ENCODE data around the gene MZB1. TPM values are rescaled to one million over a fixed set of nuclear protein-coding genes. Genes with fewer than 3 reads are reported as not detected.

The MZB1 gene
- total and polyA plus RNA-seq, 10 donors: 72.6 to 273 (median 129) TPM

GRCh38 chr5:139414581-139415130, 24.9 kb upstream of the MZB1 start:
- Histone ChIP-seq H3K9me3 (no peaks in the 10 kb centered on the region), H3K36me3 (peaks cover 0 to 20% (median 4%) of the 10 kb centered on the region in 6 donors), H3K4me3 (no peak overlapping the region), H3K4me1 (peaks cover 3 to 54% (median 22%) of the 10 kb centered on the region in 6 donors), H3K27me3 (replicated peaks in 1 of 7) (no peaks in the 10 kb centered on the region), H3K27ac (peak overlapping the region in 7 of 8 donors; percentile 22 to 77 (median 62))
- TF ChIP-seq POLR2AphosphoS5 (IDR thresholded peaks at IDR 0.05) (peak in 1 of 3 donors; percentile 54), CTCF (IDR thresholded peaks at IDR 0.05 in 8 of 11, conservative IDR thresholded peaks at IDR 0.05 in 3 of 11) (no peak), POLR2A (IDR thresholded peaks at IDR 0.05) (no peak)
- intact Hi-C loops (cut with DNase I; ENCODE audit: low total_unique reads): no loop called here
- 65 to 80% (median 67%) methylated on average over 9 of the region's 9 CpGs for WGBS, 5 donors
- DNase-seq: no peak

GRCh38 chr5:139413963-139414362, 24.2 kb upstream of the MZB1 start:
- Histone ChIP-seq H3K4me1 (peaks cover 3 to 52% (median 22%) of the 10 kb centered on the region in 6 donors), H3K4me3 (no peak overlapping the region), H3K9me3 (no peaks in the 10 kb centered on the region), H3K27ac (peak overlapping the region in 5 of 8 donors; percentile 44 to 77 (median 63)), H3K36me3 (peaks cover 0 to 13% (median 0%) of the 10 kb centered on the region in 6 donors), H3K27me3 (replicated peaks in 1 of 7) (no peaks in the 10 kb centered on the region)
- TF ChIP-seq CTCF (IDR thresholded peaks at IDR 0.05 in 8 of 11, conservative IDR thresholded peaks at IDR 0.05 in 3 of 11) (no peak), POLR2AphosphoS5 (IDR thresholded peaks at IDR 0.05) (no peak), POLR2A (IDR thresholded peaks at IDR 0.05) (no peak)
- DNase-seq: no peak
- intact Hi-C loops (cut with DNase I; ENCODE audit: low total_unique reads): no loop called here
- 78 to 83% (median 82%) methylated on average over 6 of the region's 6 CpGs for WGBS, 5 donors

GRCh38 chr5:139413153-139413552, 23.4 kb upstream of the MZB1 start:
- no peak for TF ChIP-seq CTCF (IDR thresholded peaks at IDR 0.05 in 8 of 11, conservative IDR thresholded peaks at IDR 0.05 in 3 of 11)
- TF ChIP-seq POLR2A (IDR thresholded peaks at IDR 0.05): no peak
- TF ChIP-seq POLR2AphosphoS5 (IDR thresholded peaks at IDR 0.05): no peak
- no peak overlapping the region for H3K4me3 ChIP-seq
- H3K36me3 ChIP-seq: peaks cover 0 to 6% (median 0%) of the 10 kb centered on the region in 6 donors
- H3K4me1 ChIP-seq: peaks cover 3 to 44% (median 20%) of the 10 kb centered on the region in 6 donors
- no peak overlapping the region for H3K27ac ChIP-seq
- 93 to 97% (median 95%) methylated on average over 6 of the region's 6 CpGs for WGBS, 5 donors
- DNase-seq: no peak
- no peaks in the 10 kb centered on the region for H3K27me3 ChIP-seq (replicated peaks in 1 of 7)
- no peaks in the 10 kb centered on the region for H3K9me3 ChIP-seq
- intact Hi-C loops (cut with DNase I; ENCODE audit: low total_unique reads): no loop called here

- Histone ChIP-seq H3K4me3 (no peak overlapping the region), H3K9me3 (no peaks in the 10 kb centered on the region), H3K36me3 (no peaks in the 10 kb centered on the region), H3K27ac (no peak overlapping the region), H3K4me1 (peaks cover 0 to 38% (median 17%) of the 10 kb centered on the region in 6 donors), H3K27me3 (replicated peaks in 1 of 7) (no peaks in the 10 kb centered on the region)
- intact Hi-C loops (cut with DNase I; ENCODE audit: low total_unique reads): no loop called here
- 91 to 95% (median 92%) methylated on average over 17 of the region's 17 CpGs for WGBS, 5 donors
- TF ChIP-seq POLR2A (IDR thresholded peaks at IDR 0.05) (no peak), CTCF (IDR thresholded peaks at IDR 0.05 in 8 of 11, conservative IDR thresholded peaks at IDR 0.05 in 3 of 11) (no peak), POLR2AphosphoS5 (IDR thresholded peaks at IDR 0.05) (no peak)
- DNase-seq: no peak
Observed at GRCh38 chr5:139410993-139411828, 21.5 kb upstream of the MZB1 start.
